ENCODE measurements around the gene ZNF18. TPM values are rescaled to one million over a fixed set of nuclear protein-coding genes. Genes with fewer than 3 reads are reported as not detected.

The ZNF18 gene
- total RNA-seq (2014; rRNA removed; shearing (Covaris generic)) = 15.9 and 29.6 TPM in 2 replicates

GRCh38 chr17:11997147-11997971 is at the start of gene ZNF18:
Gene ZNF18, minus strand, starts transcription at chr17:11997475. Its CDS starts 4,646 bp downstream, at chr17:11992829.
- in situ Hi-C loops (cut with HindIII; ENCODE audit: low sequenced_read_pairs) = no loop called here
- DNase-seq (ENCODE audit: low spot score) = peak; percentile 94

- DNase-seq (ENCODE audit: low spot score) = no peak
- in situ Hi-C loops (cut with HindIII; ENCODE audit: low sequenced_read_pairs) = no loop called here
Observed at GRCh38 chr17:12046786-12047185, 49.5 kb upstream of the ZNF18 start.

GRCh38 chr17:12043702-12044101 is 46.4 kb upstream of the ZNF18 start:
- in situ Hi-C loops (cut with HindIII; ENCODE audit: low sequenced_read_pairs) = no loop called here
- no peak for DNase-seq (ENCODE audit: low spot score)

GRCh38 chr17:12041312-12041711 is 44.0 kb upstream of the ZNF18 start:
- in situ Hi-C loops (cut with HindIII; ENCODE audit: low sequenced_read_pairs) = no loop called here
- DNase-seq (ENCODE audit: low spot score) = no peak

- in situ Hi-C loops (cut with HindIII; ENCODE audit: low sequenced_read_pairs) = no loop called here
- no peak for DNase-seq (ENCODE audit: low spot score)
Observed at GRCh38 chr17:12040478-12040877, 43.2 kb upstream of the ZNF18 start.

- in situ Hi-C loops (cut with HindIII; ENCODE audit: low sequenced_read_pairs) = no loop called here
Observed at GRCh38 chr17:12037970-12038369, 40.7 kb upstream of the ZNF18 start.

GRCh38 chr17:12035673-12036072 is 38.4 kb upstream of the ZNF18 start:
- in situ Hi-C loops (cut with HindIII; ENCODE audit: low sequenced_read_pairs) = no loop called here
- no peak for DNase-seq (ENCODE audit: low spot score)

More at GRCh38 chr17:12037970-12038369, 40.7 kb upstream of the ZNF18 start:
- DNase-seq (ENCODE audit: low spot score) = no peak

GRCh38 chr17:12034538-12034937 is 37.3 kb upstream of the ZNF18 start:
- no peak for DNase-seq (ENCODE audit: low spot score)
- in situ Hi-C loops (cut with HindIII; ENCODE audit: low sequenced_read_pairs) = no loop called here

GRCh38 chr17:12028611-12029010 is 31.3 kb upstream of the ZNF18 start:
- in situ Hi-C loops (cut with HindIII; ENCODE audit: low sequenced_read_pairs) = no loop called here
- DNase-seq (ENCODE audit: low spot score) = no peak

GRCh38 chr17:12027658-12028057 is 30.4 kb upstream of the ZNF18 start:
- DNase-seq (ENCODE audit: low spot score) = no peak
- in situ Hi-C loops (cut with HindIII; ENCODE audit: low sequenced_read_pairs) = no loop called here

GRCh38 chr17:12024327-12024726 is 27.1 kb upstream of the ZNF18 start:
- no peak for DNase-seq (ENCODE audit: low spot score)

GRCh38 chr17:12022310-12022709 is 25.0 kb upstream of the ZNF18 start:
- no peak for DNase-seq (ENCODE audit: low spot score)
- in situ Hi-C loops (cut with HindIII; ENCODE audit: low sequenced_read_pairs) = no loop called here

More at GRCh38 chr17:12024327-12024726, 27.1 kb upstream of the ZNF18 start:
- in situ Hi-C loops (cut with HindIII; ENCODE audit: low sequenced_read_pairs) = no loop called here

GRCh38 chr17:12021623-12022140 is 24.4 kb upstream of the ZNF18 start:
- in situ Hi-C loops (cut with HindIII; ENCODE audit: low sequenced_read_pairs) = no loop called here
- no peak for DNase-seq (ENCODE audit: low spot score)

GRCh38 chr17:12020642-12021622 is 23.7 kb upstream of the ZNF18 start, which contains the start of gene MAP2K4:
Gene MAP2K4, plus strand, starts transcription at chr17:12020877. Its CDS starts 10 bp downstream, at chr17:12020887.
- in situ Hi-C loops (cut with HindIII; ENCODE audit: low sequenced_read_pairs) = no loop called here
- peak; percentile 90 for DNase-seq (ENCODE audit: low spot score)

GRCh38 chr17:12007466-12007865 is 10.2 kb upstream of the ZNF18 start:
- peak; percentile 73 for DNase-seq (ENCODE audit: low spot score)
- in situ Hi-C loops (cut with HindIII; ENCODE audit: low sequenced_read_pairs) = no loop called here

GRCh38 chr17:11999696-12000095 is 2.4 kb upstream of the ZNF18 start:
- DNase-seq (ENCODE audit: low spot score) = no peak
- in situ Hi-C loops (cut with HindIII; ENCODE audit: low sequenced_read_pairs) = no loop called here

- in situ Hi-C loops (cut with HindIII; ENCODE audit: low sequenced_read_pairs) = no loop called here
- no peak for DNase-seq (ENCODE audit: low spot score)
Observed at GRCh38 chr17:11997972-11998233, 628 bp upstream of the ZNF18 start.

GRCh38 chr17:11996722-11997146 is 541 bp downstream of the ZNF18 start:
- in situ Hi-C loops (cut with HindIII; ENCODE audit: low sequenced_read_pairs) = no loop called here
- peak; percentile 78 for DNase-seq (ENCODE audit: low spot score)

GRCh38 chr17:11991461-11991860 is 5.8 kb downstream of the ZNF18 start:
- DNase-seq (ENCODE audit: low spot score) = no peak
- in situ Hi-C loops (cut with HindIII; ENCODE audit: low sequenced_read_pairs) = no loop called here

Data from G401 (cell line).